GM23248 (cell line): Measurements from ENCODE around the gene THAP3.

Source experiments
- EZH2 ChIP-seq: fragments of 200-600 bp; sonication (generic); IDR thresholded peaks from 2 replicates; pipeline ENCODE4 v1.6.1; 2018; ENCODE audit warnings: antibody characterized with exemption, mild to moderate bottlenecking; ENCODE audit not compliant: insufficient read depth, poor library complexity, severe bottlenecking
- EZH2phosphoT487 ChIP-seq: fragments of 200-600 bp; sonication (generic); IDR thresholded peaks from 2 replicates; pipeline ENCODE4 v1.6.1; 2018; ENCODE audit warnings: antibody characterized with exemption, moderate library complexity, mild to moderate bottlenecking, low read depth; ENCODE audit not compliant: insufficient read depth

- TF ChIP-seq EZH2phosphoT487 (no peak), EZH2 (no peak)
Observed at GRCh38 chr1:6597777-6598131, 26.9 kb upstream of the THAP3 start.
